Trophoblast cell (in vitro differentiated cells and primary cell): ENCODE measurements around the gene ANKS1B.

Experiments
- DNase-seq, 2 donors: peaks; one replicate each; pipeline ENCODE4 v3.0.0-alpha.2; 2016
- H2AFZ ChIP-seq: 2 replicates; pipeline ENCODE4 v1.6.1; 2013; ENCODE audit warnings: low read length, moderate library complexity, mild to moderate bottlenecking; ENCODE audit not compliant: insufficient read depth, poor library complexity
- H2AK5ac ChIP-seq: 2 replicates; pipeline ENCODE4 v1.6.1; 2013; ENCODE audit warnings: mild to moderate bottlenecking, low read length
- H2BK120ac ChIP-seq: 2 replicates; pipeline ENCODE4 v1.6.1; 2013; ENCODE audit warnings: low read length, mild to moderate bottlenecking, moderate library complexity; ENCODE audit not compliant: insufficient read depth, poor library complexity
- H2BK12ac ChIP-seq: 2 replicates; pipeline ENCODE4 v1.6.1; 2013; ENCODE audit warnings: mild to moderate bottlenecking, low read length, moderate library complexity
- H2BK5ac ChIP-seq: 2 replicates; pipeline ENCODE4 v1.6.1; 2013; ENCODE audit warnings: low read length, low read depth, moderate library complexity, mild to moderate bottlenecking; ENCODE audit not compliant: poor library complexity
- H3K14ac ChIP-seq: 2 replicates; pipeline ENCODE4 v1.6.1; 2013; ENCODE audit warnings: mild to moderate bottlenecking, low read length
- H3K18ac ChIP-seq: 2 replicates; pipeline ENCODE4 v1.6.1; 2013; ENCODE audit warnings: mild to moderate bottlenecking, low read length
- H3K23ac ChIP-seq: 2 replicates; pipeline ENCODE4 v1.6.1; 2013; ENCODE audit warnings: low read length
- H3K27ac ChIP-seq: 2 replicates; pipeline ENCODE4 v1.5.1; 2013; ENCODE audit warnings: low read depth, mild to moderate bottlenecking, inconsistent platforms, low read length, moderate library complexity
- H3K27me3 ChIP-seq: 2 replicates; pipeline ENCODE4 v1.6.1; 2013; ENCODE audit warnings: inconsistent platforms, mild to moderate bottlenecking, low read length, moderate library complexity; ENCODE audit not compliant: insufficient read depth
- H3K36me3 ChIP-seq, 2 experiments: 1 replicate in 1 of 2; 2 replicates in 1 of 2; pipeline ENCODE4 v1.6.1; 2013; ENCODE audit warnings: low read length in 2 of 2, mild to moderate bottlenecking in 2 of 2, moderate library complexity in 1 of 2; ENCODE audit not compliant: insufficient read depth in 2 of 2, control insufficient read depth in 1 of 2
- H3K4ac ChIP-seq: 2 replicates; pipeline ENCODE4 v1.6.1; 2013; ENCODE audit warnings: low read depth, mild to moderate bottlenecking, low read length, moderate library complexity
- H3K4me1 ChIP-seq, 2 experiments: 1 replicate in 1 of 2; 2 replicates in 1 of 2; pipeline ENCODE4 v1.6.1; 2013; ENCODE audit warnings: low read length in 2 of 2, mild to moderate bottlenecking in 2 of 2, moderate library complexity in 1 of 2; ENCODE audit not compliant: insufficient read depth in 2 of 2, control insufficient read depth in 1 of 2
- H3K4me2 ChIP-seq: 2 replicates; pipeline ENCODE4 v1.6.1; 2013; ENCODE audit warnings: inconsistent platforms, mild to moderate bottlenecking, low read length, moderate library complexity
- H3K4me3 ChIP-seq: 2 replicates; pipeline ENCODE4 v1.5.1; 2013; ENCODE audit warnings: mild to moderate bottlenecking, low read depth, low read length, inconsistent platforms
- H3K79me1 ChIP-seq: one replicate; pipeline ENCODE4 v1.6.1; 2013; ENCODE audit warnings: low read length
- H3K79me2 ChIP-seq: 2 replicates; pipeline ENCODE4 v1.6.1; 2013; ENCODE audit warnings: low read length, mild to moderate bottlenecking; ENCODE audit not compliant: control insufficient read depth, insufficient read depth, poor library complexity
- H3K9ac ChIP-seq: 2 replicates; pipeline ENCODE4 v1.6.1; 2013; ENCODE audit warnings: mild to moderate bottlenecking, low read length
- H3K9me3 ChIP-seq: 2 replicates; pipeline ENCODE4 v1.6.1; 2013; ENCODE audit warnings: low read depth, mild to moderate bottlenecking, control low read depth, inconsistent platforms, low read length; ENCODE audit not compliant: insufficient read depth
- H4K12ac ChIP-seq: 2 replicates; pipeline ENCODE4 v1.6.1; 2013; ENCODE audit warnings: low read depth, mild to moderate bottlenecking, low read length, moderate library complexity
- H4K8ac ChIP-seq: 2 replicates; pipeline ENCODE4 v1.6.1; 2013; ENCODE audit warnings: low read depth, mild to moderate bottlenecking, low read length, moderate library complexity
- H4K91ac ChIP-seq: one replicate; pipeline ENCODE4 v1.6.1; 2013; ENCODE audit warnings: low read depth, mild to moderate bottlenecking, low read length, moderate library complexity
- WGBS: extraction: QIAGEN DNeasy Blood & Tissue Kit; methylation state at CpG from one replicate; pipeline ENCODE4 v1.1.7; 2013; ENCODE audit warnings: missing lambda C conversion rate; ENCODE audit not compliant: insufficient read length, insufficient coverage; ENCODE audit errors: extremely low coverage; 5-methylcytosine and 5-hydroxymethylcytosine counted together

The ANKS1B gene

DNA sequence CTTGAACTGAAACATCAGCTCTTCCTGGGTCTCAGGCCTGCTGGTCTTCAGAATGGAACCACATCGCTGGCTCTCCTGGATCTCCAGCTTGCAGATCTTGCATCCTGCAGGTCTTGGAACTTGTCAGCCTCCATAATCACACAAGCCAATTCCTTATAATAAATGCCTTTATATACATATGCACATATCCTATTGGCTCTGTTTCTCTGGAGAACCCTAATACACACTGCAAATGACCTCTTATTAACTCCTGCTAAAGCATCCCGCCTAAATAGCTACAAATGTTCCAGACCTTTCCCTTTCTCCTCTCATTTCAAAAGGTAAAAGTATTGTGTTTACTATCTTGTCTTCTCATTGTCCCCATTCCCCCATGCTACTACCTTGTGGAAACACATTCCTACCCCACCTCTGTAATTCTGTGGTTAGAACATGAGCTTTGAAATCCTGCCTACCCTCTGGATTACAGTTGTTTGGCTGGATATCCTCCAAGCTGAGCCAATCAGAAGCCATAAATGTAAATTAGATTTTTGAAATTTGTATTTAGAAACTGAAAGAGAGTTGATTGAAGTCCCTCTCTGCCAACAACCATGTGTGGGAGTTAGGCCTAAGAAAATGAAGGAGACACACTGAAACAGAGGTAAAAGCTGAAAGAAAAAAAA is 58.1 kb downstream of the ANKS1B start:
- WGBS, result no CpG with 5 or more reads among the region's 2 CpGs
- H3K27me3 ChIP-seq, result no peaks in the 10 kb centered on the region

DNA sequence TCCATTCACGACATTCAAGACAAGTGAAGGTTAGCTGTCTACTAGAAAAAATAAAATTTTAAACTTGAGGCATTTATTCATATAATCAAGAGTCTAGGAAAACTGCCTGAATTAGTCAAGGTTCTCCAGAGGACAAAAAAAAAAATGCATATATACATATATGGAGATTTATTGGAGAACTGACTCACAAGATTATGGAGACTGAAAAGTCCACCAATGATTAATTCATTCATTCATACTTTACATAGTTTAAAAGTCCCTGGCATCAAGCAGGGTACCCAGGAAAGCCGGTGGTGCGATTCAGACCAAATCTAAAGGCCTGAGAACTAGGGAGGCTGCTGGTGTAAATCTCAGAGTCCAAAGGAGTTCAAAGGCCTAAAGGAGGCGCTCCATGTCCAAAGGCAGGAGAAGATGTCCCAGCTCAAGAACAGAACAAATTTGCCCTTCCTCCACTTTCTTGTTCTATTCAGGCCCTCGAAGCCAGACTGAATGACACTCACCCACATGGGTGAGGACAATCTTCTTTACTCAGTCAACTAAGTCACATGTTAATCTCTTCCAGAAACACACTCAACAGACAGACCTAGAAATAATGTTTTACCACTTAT is 64.3 kb downstream of the ANKS1B start:
- H3K4me1 ChIP-seq, result no peaks in the 10 kb centered on the region
- no peak overlapping the region for H2AFZ ChIP-seq
- H4K91ac ChIP-seq, result no peak overlapping the region
- H3K4me3 ChIP-seq, result no peak overlapping the region
- no peak overlapping the region for H3K14ac ChIP-seq
- H3K23ac ChIP-seq, result no peak overlapping the region
- no peak overlapping the region for H3K27ac ChIP-seq
- H3K18ac ChIP-seq, result no peak overlapping the region
- no peak overlapping the region for H2AK5ac ChIP-seq
- no peak overlapping the region for H3K9ac ChIP-seq
- no peak overlapping the region for H3K4ac ChIP-seq
- H3K4me2 ChIP-seq, result no peak overlapping the region
- H4K8ac ChIP-seq, result no peak overlapping the region
- H3K79me2 ChIP-seq, result no peaks in the 10 kb centered on the region
- WGBS, result no CpG with 5 or more reads among the region's 5 CpGs
- no peak overlapping the region for H4K12ac ChIP-seq
- H2BK120ac ChIP-seq, result no peak overlapping the region
- H3K36me3 ChIP-seq, result no peaks in the 10 kb centered on the region
- no peak overlapping the region for H2BK5ac ChIP-seq
- H3K79me1 ChIP-seq, result no peaks in the 10 kb centered on the region
- no peak overlapping the region for H2BK12ac ChIP-seq
- H3K27me3 ChIP-seq, result no peaks in the 10 kb centered on the region
- no peak for DNase-seq
- H3K9me3 ChIP-seq, result no peaks in the 10 kb centered on the region

More for the DNA sequence above, 58.1 kb downstream of the ANKS1B start:
- H3K36me3 ChIP-seq, result no peaks in the 10 kb centered on the region
- no peak overlapping the region for H3K27ac ChIP-seq
- no peak overlapping the region for H3K18ac ChIP-seq
- H4K91ac ChIP-seq, result no peak overlapping the region
- no peak overlapping the region for H3K4ac ChIP-seq
- no peak overlapping the region for H4K12ac ChIP-seq
- DNase-seq, result no peak
- H3K79me1 ChIP-seq, result no peaks in the 10 kb centered on the region
- no peak overlapping the region for H2BK5ac ChIP-seq
- no peak overlapping the region for H3K9ac ChIP-seq
- H2BK12ac ChIP-seq, result no peak overlapping the region
- H3K4me1 ChIP-seq, result no peaks in the 10 kb centered on the region
- H3K9me3 ChIP-seq, result no peaks in the 10 kb centered on the region
- no peak overlapping the region for H2BK120ac ChIP-seq
- no peak overlapping the region for H3K4me3 ChIP-seq
- no peak overlapping the region for H2AFZ ChIP-seq
- no peak overlapping the region for H4K8ac ChIP-seq
- no peak overlapping the region for H3K14ac ChIP-seq
- no peaks in the 10 kb centered on the region for H3K79me2 ChIP-seq
- H3K23ac ChIP-seq, result no peak overlapping the region
- no peak overlapping the region for H2AK5ac ChIP-seq
- H3K4me2 ChIP-seq, result no peak overlapping the region

DNA sequence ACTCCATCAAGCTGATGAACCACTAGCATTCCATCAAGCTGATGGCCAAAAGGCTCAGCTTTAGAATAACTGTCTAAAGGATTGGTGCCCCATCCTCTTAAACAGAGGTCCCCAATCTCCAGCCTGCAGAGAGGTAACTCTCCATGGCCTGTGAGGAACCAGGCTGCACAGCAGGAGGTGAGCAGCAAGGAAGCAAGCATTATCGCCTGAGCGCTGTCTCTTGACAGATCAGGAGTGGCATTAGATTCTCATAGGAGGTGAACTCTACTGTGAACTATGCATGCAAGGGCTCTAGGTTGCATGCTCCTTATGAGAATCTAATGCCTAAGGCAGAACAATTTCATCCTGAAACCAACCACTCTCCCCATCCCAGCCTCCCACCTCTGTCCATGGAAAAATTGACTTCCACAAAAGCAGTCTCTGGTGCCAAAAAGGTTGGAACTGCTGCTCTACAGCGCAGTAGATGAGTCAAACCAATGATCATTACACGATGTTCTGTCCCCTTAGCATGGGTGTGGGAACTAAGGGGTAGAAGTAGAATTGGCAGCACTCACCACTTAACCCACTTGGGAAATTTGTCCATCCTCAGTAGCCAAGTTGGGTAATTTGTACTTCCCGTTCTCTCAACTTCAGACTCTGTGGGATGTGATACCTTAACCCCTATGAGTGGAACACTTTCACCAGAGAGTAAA is 66.9 kb downstream of the ANKS1B start:
- DNase-seq, result no peak
- no peaks in the 10 kb centered on the region for H3K79me1 ChIP-seq
- H4K12ac ChIP-seq, result no peak overlapping the region
- no peak overlapping the region for H3K9ac ChIP-seq
- no peak overlapping the region for H3K18ac ChIP-seq
- H3K27ac ChIP-seq, result no peak overlapping the region
- H3K36me3 ChIP-seq, result no peaks in the 10 kb centered on the region
- no peaks in the 10 kb centered on the region for H3K4me1 ChIP-seq
- H3K4me2 ChIP-seq, result no peak overlapping the region
- no peak overlapping the region for H2BK5ac ChIP-seq
- H2AFZ ChIP-seq, result no peak overlapping the region
- no peaks in the 10 kb centered on the region for H3K9me3 ChIP-seq
- no peak overlapping the region for H4K91ac ChIP-seq
- H4K8ac ChIP-seq, result no peak overlapping the region
- no peaks in the 10 kb centered on the region for H3K79me2 ChIP-seq
- H2BK120ac ChIP-seq, result no peak overlapping the region
- H3K4ac ChIP-seq, result no peak overlapping the region
- no peak overlapping the region for H2AK5ac ChIP-seq
- H3K4me3 ChIP-seq, result no peak overlapping the region
- H3K14ac ChIP-seq, result no peak overlapping the region
- H3K23ac ChIP-seq, result no peak overlapping the region
- H2BK12ac ChIP-seq, result no peak overlapping the region
- no peaks in the 10 kb centered on the region for H3K27me3 ChIP-seq
- WGBS, result no CpG with 5 or more reads among the region's 5 CpGs

DNA sequence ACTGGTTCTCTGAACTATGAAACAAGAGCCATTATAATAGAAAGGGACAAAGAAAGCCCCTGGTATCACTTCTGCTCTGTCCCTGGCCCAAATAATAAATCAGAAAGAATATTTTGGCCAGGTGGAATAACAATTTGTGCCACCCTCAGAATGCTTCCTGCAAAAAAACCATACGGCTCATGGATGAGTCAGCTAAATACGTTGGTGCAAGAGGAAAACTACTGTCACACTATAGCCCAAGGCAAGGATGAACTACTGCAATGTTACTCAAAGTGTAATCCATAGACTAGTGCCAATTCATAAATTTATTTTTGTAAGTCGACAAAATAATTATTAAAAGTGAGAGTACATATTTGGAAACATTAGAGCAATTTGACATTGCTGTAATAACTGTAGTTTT is 68.2 kb downstream of the ANKS1B start:
- Histone ChIP-seq H2AFZ (no peak overlapping the region), H3K79me2 (no peaks in the 10 kb centered on the region), H4K8ac (no peak overlapping the region), H2BK12ac (no peak overlapping the region), H3K4me1 (no peaks in the 10 kb centered on the region), H3K9me3 (no peaks in the 10 kb centered on the region), H3K79me1 (peaks cover 1% of the 10 kb centered on the region), H3K36me3 (no peaks in the 10 kb centered on the region), H3K23ac (no peak overlapping the region), H2BK120ac (no peak overlapping the region), H3K14ac (no peak overlapping the region), H2BK5ac (no peak overlapping the region), H4K12ac (no peak overlapping the region), H3K9ac (no peak overlapping the region), H3K18ac (no peak overlapping the region), H3K4me2 (no peak overlapping the region), H3K4ac (no peak overlapping the region), H2AK5ac (no peak overlapping the region), H3K27me3 (no peaks in the 10 kb centered on the region), H3K4me3 (no peak overlapping the region), H4K91ac (no peak overlapping the region), H3K27ac (no peak overlapping the region)
- WGBS, result no CpG with 5 or more reads among the region's 3 CpGs
- no peak for DNase-seq
